ENCODE measurements around the gene FAM184A. TPM values are rescaled to one million over a fixed set of nuclear protein-coding genes. Genes with fewer than 3 reads are reported as not detected.

Gene FAM184A
- total and polyA plus RNA-seq, 2 of the 8 experiments (the other 6 are each of a cell fraction or from before 2014, with no cell fraction given) = 6.3 to 11.3 TPM

DNA sequence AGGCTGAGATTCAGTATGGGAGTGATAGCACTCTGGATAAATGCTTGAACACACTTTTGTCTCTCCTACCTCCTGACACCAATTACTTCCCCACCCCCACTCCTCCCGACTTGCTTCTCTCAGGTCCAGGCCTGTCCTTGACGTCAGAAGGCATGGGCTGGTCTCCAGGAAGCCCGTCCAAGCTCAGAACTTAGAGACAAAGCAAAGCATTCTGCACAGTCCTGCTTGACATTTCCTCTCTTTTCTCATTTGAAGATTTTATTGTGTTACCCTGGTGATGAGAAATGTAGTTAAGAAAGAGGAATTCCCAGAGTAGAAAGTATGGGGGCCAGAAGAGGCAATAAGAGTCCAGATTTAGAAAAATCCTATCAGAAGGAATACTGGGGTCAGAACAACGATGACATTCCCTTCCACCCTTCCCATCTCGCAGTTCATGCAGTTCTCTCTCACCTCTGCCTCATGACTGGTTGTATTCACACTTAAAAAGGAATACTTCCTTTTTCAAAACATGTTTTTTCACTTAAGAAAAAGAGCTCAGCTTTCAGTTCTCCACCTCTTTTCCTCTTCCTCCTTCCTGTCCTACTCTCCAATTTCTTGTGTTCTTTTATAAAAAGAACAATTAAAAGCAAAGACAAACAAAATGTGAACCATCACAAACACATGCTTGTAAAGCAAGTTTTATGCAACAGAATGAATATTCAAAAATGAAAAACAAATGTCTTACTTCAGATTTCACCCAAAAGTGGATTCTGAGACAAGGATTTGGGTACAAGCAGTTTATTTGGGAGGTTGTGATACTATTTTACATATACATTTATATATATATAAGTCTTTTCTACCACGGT, 18.5 kb upstream of the FAM184A start (continued):
- TF ChIP-seq, protein P1, sequence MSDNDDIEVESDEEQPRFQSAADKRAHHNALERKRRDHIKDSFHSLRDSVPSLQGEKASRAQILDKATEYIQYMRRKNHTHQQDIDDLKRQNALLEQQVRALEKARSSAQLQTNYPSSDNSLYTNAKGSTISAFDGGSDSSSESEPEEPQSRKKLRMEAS (IDR thresholded peaks at IDR 0.05) = no peak
- TF ChIP-seq GTF2F1 (IDR thresholded peaks at IDR 0.05; ENCODE audit: borderline replicate concordance, low read depth, low read length) = no peak
- TF ChIP-seq, protein P2, sequence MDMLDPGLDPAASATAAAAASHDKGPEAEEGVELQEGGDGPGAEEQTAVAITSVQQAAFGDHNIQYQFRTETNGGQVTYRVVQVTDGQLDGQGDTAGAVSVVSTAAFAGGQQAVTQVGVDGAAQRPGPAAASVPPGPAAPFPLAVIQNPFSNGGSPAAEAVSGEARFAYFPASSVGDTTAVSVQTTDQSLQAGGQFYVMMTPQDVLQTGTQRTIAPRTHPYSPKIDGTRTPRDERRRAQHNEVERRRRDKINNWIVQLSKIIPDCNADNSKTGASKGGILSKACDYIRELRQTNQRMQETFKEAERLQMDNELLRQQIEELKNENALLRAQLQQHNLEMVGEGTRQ (IDR thresholded peaks at IDR 0.05; ENCODE audit: low read length) = no peak
- TF ChIP-seq NRF1 (IDR thresholded peaks at IDR 0.05; ENCODE audit: low read depth, low read length) = no peak
- TF ChIP-seq, protein P3, sequence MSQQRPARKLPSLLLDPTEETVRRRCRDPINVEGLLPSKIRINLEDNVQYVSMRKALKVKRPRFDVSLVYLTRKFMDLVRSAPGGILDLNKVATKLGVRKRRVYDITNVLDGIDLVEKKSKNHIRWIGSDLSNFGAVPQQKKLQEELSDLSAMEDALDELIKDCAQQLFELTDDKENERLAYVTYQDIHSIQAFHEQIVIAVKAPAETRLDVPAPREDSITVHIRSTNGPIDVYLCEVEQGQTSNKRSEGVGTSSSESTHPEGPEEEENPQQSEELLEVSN (IDR thresholded peaks at IDR 0.05) = no peak
